Motor neuron (in vitro differentiated cells): ENCODE measurements around the gene NAP1L1. TPM values are rescaled to one million over a fixed set of nuclear protein-coding genes. Genes with fewer than 3 reads are reported as not detected.

Source experiments
- ATAC-seq, 8 experiments: fragments of 200-7000 bp; cut with Tn5 transposase; replicated peaks in 6 of 8; 2 replicates each; pipeline ENCODE4 v1.8.0; 2021; ENCODE audit warnings: mild to moderate bottlenecking in 8 of 8, moderate library complexity in 8 of 8
- H3K27ac ChIP-seq, 2 donors: fragments of 250-450 bp; sonication (Bioruptor Pico); 2 replicates each; pipeline ENCODE4 v1.9.0; 2021; ENCODE audit warnings: antibody characterized with exemption in 2 of 2, mild to moderate bottlenecking in 2 of 2, moderate library complexity in 1 of 2
- H3K4me1 ChIP-seq, 2 donors: fragments of 250-450 bp; sonication (Bioruptor Pico); replicated peaks in 1 of 2; 2 replicates each; pipeline ENCODE4 v1.6.1; 2021; ENCODE audit warnings: antibody characterized with exemption in 2 of 2, mild to moderate bottlenecking in 2 of 2, moderate library complexity in 1 of 2
- H3K4me3 ChIP-seq, 5 donors: fragments of 250-450 bp; sonication (Bioruptor Pico); 2 replicates each; pipeline ENCODE4 v1.9.0; 2021; ENCODE audit warnings: antibody characterized with exemption in 5 of 5, mild to moderate bottlenecking in 5 of 5, moderate library complexity in 4 of 5
- WGBS, 10 experiments: fragments of 450-650 bp; shearing (Covaris generic); methylation state at CpG; one replicate each; pipeline ENCODE4 v1.0.0; 2022; 5-methylcytosine and 5-hydroxymethylcytosine counted together
- in situ Hi-C, 9 experiments: fragments of 400-800 bp; cut with MboI; loops; one replicate each; pipeline ENCODE4 v1.15.0; 2021; ENCODE audit warnings: low sequenced_read_pairs in 9 of 9, low pct_unique_long_range_greater_than_20kb in 2 of 9; ENCODE audit not compliant: unreplicated experiment in 9 of 9
- total RNA-seq, 8 experiments: library from RNA; unstranded; fragments of 300-600 nt; gene quantifications; 2 replicates each; pipeline versions ENCODE4 v1.2.3 to v1.2.4, GENCODE V29; 2022

The NAP1L1 gene
- total RNA-seq, 8 experiments from 2014 or later, result 293 to 577 (median 414) TPM

- ATAC-seq, result no peak
- 90 to 100% (median 100%) methylated on average over 1 to 2 of the region's 2 CpGs; no CpG with 5 or more reads in 7 of the 10 experiments for WGBS, 10 experiments
- H3K4me3 ChIP-seq, result no peak overlapping the region
- in situ Hi-C loops, result loop anchor here in 1 of 9 experiments (10.0 kb wide), 1 partner anchor 198 kb away; no protein-coding TSS in a partner anchor
- H3K27ac ChIP-seq, result no peak overlapping the region
- peaks cover 7 to 13% of the 10 kb centered on the region in 2 donors for H3K4me1 ChIP-seq
Measured at GRCh38 chr12:76023069-76023690, 61.3 kb downstream of the NAP1L1 start.

DNA sequence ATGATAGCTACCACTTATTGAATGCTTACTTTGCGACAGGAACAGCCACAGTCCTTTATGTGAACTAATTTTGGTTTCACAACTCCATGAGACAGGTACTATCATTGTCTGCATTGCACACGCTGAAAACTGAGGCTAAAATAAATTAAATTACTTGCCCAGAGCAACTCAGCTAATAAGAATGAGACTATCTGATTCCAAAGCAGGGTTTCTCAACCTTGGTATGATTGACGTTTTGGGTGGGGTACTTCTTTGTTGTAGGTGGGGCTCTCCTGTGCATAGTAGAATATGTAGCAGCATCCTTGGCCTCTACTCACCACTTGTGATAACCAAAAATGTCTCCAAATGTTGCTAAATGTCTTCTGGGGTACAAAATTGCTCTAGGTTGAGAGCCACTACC is 62.0 kb downstream of the NAP1L1 start:
- peak in 1 of 8 experiments; percentile 7 for ATAC-seq
- in situ Hi-C loops, result loop anchor here in 1 of 9 experiments (10.0 kb wide), 1 partner anchor 198 kb away; no protein-coding TSS in a partner anchor
- H3K4me1 ChIP-seq, result peaks cover 10 to 12% of the 10 kb centered on the region in 2 donors
- no peak overlapping the region for H3K4me3 ChIP-seq
- H3K27ac ChIP-seq, result no peak overlapping the region
- WGBS, 10 experiments, result 53 to 100% (median 89%) methylated on average over 1 to 3 of the region's 3 CpGs; no CpG with 5 or more reads in 1 of the 10 experiments

GRCh38 chr12:76020731-76021672 is 63.5 kb downstream of the NAP1L1 start:
- Histone ChIP-seq H3K4me1 (peaks cover 5% of the 10 kb centered on the region in 2 donors), H3K4me3 (no peak overlapping the region), H3K27ac (no peak overlapping the region)
- in situ Hi-C loops, result loop anchor here in 1 of 9 experiments (10.0 kb wide), 1 partner anchor 196 kb away; no protein-coding TSS in a partner anchor
- peak in 2 of 8 experiments; percentile 36 to 45 for ATAC-seq
- WGBS, 10 experiments, result 41 to 97% (median 86%) methylated on average over 4 to 14 of the region's 15 CpGs

- Histone ChIP-seq H3K4me1 (peaks cover 2 to 5% of the 10 kb centered on the region in 2 donors), H3K4me3 (no peak overlapping the region), H3K27ac (no peak overlapping the region)
- no peak for ATAC-seq
- in situ Hi-C loops, result loop anchor here in 1 of 9 experiments (10.0 kb wide), 1 partner anchor 195 kb away; no protein-coding TSS in a partner anchor
- 51 to 100% (median 72%) methylated on average over 2 to 5 of the region's 5 CpGs for WGBS, 10 experiments
Measured at GRCh38 chr12:76020281-76020680, 64.2 kb downstream of the NAP1L1 start.

DNA sequence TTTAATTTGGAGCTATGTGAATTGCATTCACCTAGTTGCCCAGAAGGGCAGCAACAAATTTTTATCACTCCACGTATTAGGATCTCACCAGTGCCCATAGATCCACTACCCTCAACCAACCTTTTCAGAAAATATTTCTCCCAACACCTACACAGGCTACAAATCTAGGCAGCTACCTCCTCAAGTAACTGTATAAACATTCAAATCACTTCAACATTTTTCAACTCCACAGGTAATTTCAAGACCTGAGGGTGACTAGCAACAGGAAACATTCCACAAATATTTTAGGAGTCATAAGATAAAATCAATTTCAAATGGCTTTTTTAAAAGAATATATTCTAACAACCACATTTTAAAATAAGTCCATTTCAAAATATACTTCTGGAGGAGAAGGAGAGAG is 65.8 kb downstream of the NAP1L1 start:
- no peak overlapping the region for H3K27ac ChIP-seq
- ATAC-seq, result no peak
- 67 to 100% (median 83%) methylated on average over 1 of the region's 1 CpG; no CpG with 5 or more reads in 3 of the 10 experiments for WGBS, 10 experiments

DNA sequence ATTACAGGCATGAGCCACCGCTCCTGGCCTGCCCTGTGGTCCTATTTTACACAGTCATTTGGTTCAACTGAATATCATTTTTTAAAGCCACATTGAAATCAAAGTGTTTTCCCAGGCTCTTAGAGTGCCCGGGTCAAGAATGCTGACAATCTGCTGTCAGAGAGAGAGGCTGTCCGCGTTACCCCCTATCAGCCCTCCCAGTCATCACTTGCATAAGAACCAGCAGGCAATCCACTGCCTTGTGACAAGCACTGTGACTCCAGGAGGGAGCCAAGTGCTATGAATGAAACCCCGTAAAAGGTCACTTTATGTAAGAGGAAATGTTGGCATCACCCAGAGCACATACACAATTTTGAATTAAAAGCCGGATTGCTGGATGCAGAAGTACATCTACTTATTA is 66.4 kb downstream of the NAP1L1 start:
- in situ Hi-C loops, result no loop called here
- 32 to 100% (median 67%) methylated on average over 1 to 6 of the region's 6 CpGs; no CpG with 5 or more reads in 4 of the 10 experiments for WGBS, 10 experiments
- Histone ChIP-seq H3K27ac (no peak overlapping the region), H3K4me1 (peaks cover 0 to 5% of the 10 kb centered on the region in 2 donors), H3K4me3 (no peak overlapping the region)
- ATAC-seq, result peak in 5 of 8 experiments; percentile 68 to 85 (median 73)

More for the DNA sequence above, 65.8 kb downstream of the NAP1L1 start:
- no peak overlapping the region for H3K4me3 ChIP-seq
- peaks cover 0 to 5% of the 10 kb centered on the region in 2 donors for H3K4me1 ChIP-seq
- in situ Hi-C loops, result no loop called here

DNA sequence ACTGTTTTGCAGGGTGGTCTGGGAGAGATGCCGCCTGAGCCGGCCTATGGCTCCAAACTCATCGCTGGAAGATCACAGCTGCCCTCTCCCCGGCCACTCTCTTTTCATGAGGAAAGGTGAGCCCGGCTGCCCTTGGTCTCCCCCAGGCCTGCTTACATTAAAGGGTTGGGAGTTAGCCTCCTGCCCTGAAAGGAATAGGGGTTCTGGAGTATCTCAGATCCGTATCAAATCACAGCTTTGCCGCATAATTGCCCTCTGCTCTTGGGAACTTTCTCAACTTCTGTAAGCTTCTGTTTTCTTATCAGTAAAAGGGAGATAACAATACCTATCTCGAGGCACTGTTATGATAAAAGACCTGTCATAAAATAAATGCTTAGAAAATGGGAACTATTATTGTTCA is 70.5 kb downstream of the NAP1L1 start:
- 59 to 97% (median 82%) methylated on average over 1 to 7 of the region's 8 CpGs for WGBS, 10 experiments
- ATAC-seq, result no peak
- in situ Hi-C loops, result no loop called here
- Histone ChIP-seq H3K27ac (no peak overlapping the region), H3K4me1 (peaks cover 0 to 5% of the 10 kb centered on the region in 2 donors), H3K4me3 (no peak overlapping the region)

DNA sequence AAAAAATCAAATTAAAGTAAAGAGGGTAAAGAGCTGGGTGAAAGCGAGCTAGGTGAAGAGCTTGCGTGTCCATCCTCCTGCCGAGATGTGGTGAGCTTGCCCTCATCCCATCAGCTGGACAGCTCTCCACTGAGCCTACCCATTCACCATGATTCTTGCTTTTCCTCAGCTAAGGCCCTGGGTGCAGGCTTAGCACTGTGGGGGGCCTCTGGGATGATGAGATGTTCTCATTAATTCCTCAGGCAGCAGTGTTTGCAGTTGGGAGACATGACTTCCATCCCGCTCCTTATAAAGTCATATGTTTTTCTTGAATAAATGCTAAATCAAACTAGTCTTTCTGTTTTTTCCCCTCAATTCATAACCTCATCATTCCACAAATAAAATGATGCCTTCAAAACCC is 70.9 kb downstream of the NAP1L1 start:
- peaks cover 0 to 5% of the 10 kb centered on the region in 2 donors for H3K4me1 ChIP-seq
- 92 to 100% (median 97%) methylated on average over 3 to 4 of the region's 4 CpGs; no CpG with 5 or more reads in 4 of the 10 experiments for WGBS, 10 experiments
- in situ Hi-C loops, result no loop called here
- no peak overlapping the region for H3K4me3 ChIP-seq
- no peak overlapping the region for H3K27ac ChIP-seq
- no peak for ATAC-seq

DNA sequence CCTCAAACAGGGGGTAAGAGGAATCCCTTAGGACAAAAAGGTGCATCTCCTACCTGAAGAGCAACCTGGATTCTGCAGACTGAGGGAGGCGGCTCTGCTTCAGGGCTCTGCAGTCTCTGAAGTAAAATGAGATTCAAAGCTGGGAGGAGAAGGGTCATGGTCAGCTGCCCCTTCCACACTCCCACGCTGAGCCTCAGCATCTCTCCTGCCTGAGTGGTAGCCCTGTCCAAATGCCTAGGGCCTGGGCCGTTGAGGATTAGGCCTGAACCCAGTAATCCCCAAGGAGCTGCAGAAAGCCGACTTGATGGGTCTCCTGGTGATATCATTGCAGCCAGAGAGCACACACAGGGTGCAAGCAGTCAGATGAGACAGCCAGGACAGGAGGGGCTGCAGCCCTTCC is 71.8 kb downstream of the NAP1L1 start:
- 84 to 100% (median 94%) methylated on average over 1 to 4 of the region's 4 CpGs; no CpG with 5 or more reads in 6 of the 10 experiments for WGBS, 10 experiments
- ATAC-seq, result no peak
- no peak overlapping the region for H3K27ac ChIP-seq
- no peak overlapping the region for H3K4me3 ChIP-seq
- no peaks in the 10 kb centered on the region for H3K4me1 ChIP-seq
- in situ Hi-C loops, result no loop called here

GRCh38 chr12:76010732-76011458 is 73.6 kb downstream of the NAP1L1 start:
- 31 to 100% (median 90%) methylated on average over 3 to 6 of the region's 6 CpGs; no CpG with 5 or more reads in 1 of the 10 experiments for WGBS, 10 experiments
- Histone ChIP-seq H3K4me1 (peaks cover 5 to 10% of the 10 kb centered on the region in 2 donors), H3K27ac (no peak overlapping the region), H3K4me3 (no peak overlapping the region)
- peak in 2 of 8 experiments; percentile 37 to 56 for ATAC-seq
- in situ Hi-C loops, result no loop called here

DNA sequence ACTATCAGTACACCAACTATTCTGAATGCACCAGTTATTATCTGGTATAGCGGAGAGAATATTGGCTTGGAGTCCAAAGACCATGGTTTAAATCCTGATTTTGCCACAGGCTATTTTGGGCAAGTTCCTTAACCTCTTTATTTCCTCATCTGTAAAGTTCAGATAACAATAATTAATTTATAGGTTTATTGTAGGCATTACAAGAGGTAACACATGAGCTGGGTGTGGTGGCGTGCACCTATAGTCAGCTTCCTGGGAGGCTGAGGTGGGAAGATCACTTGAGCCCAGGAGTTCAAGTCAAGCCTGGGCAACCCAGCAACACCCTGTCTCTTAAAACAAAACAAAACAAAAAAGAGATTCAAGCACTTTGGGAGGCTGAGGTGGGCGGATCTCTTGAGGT is 76.1 kb downstream of the NAP1L1 start:
- no peak overlapping the region for H3K4me3 ChIP-seq
- in situ Hi-C loops, result no loop called here
- 80 to 100% (median 100%) methylated on average over 1 to 3 of the region's 3 CpGs; no CpG with 5 or more reads in 1 of the 10 experiments for WGBS, 10 experiments
- no peak for ATAC-seq
- H3K27ac ChIP-seq, result no peak overlapping the region
- peaks cover 5 to 10% of the 10 kb centered on the region in 2 donors for H3K4me1 ChIP-seq

DNA sequence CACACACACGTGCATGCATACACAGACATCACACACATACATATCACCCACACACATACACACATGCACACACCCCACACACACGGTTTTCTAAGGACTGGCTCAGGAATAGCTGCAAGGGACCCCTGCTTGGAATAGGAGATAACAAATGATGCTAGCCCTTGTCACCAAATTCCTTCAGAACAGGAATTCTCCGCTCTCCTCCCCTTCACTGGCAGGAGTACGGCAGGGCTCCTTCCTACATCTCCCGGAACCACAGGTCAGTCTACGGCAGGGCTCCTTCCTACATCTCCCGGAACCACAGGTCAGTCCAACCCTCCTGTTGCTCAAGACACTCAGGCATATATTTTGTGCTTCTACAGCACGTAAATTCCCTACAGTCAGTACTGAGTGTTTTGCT is 76.8 kb downstream of the NAP1L1 start:
- no peak for ATAC-seq
- Histone ChIP-seq H3K4me1 (peaks cover 5 to 10% of the 10 kb centered on the region in 2 donors), H3K27ac (no peak overlapping the region), H3K4me3 (no peak overlapping the region)
- in situ Hi-C loops, result no loop called here
- 43 to 94% (median 80%) methylated on average over 1 to 6 of the region's 8 CpGs; no CpG with 5 or more reads in 1 of the 10 experiments for WGBS, 10 experiments
